GM18861 (cell line): Measurements from ENCODE around the gene USF3.

ENCODE experiments used
- ATAC-seq: cut with Tn5 transposase; IDR thresholded peaks from one replicate; pipeline ENCODE4 v1.9.1; 2021; ENCODE audit not compliant: unreplicated experiment

The USF3 gene

GRCh38 chr3:113617726-113618125, 78.7 kb downstream of the USF3 start:
- ATAC-seq, result no peak

GRCh38 chr3:113615976-113616375, 80.5 kb downstream of the USF3 start:
- no peak for ATAC-seq

GRCh38 chr3:113614402-113614801, 82.0 kb downstream of the USF3 start:
- ATAC-seq, result no peak

GRCh38 chr3:113607219-113607596, 89.2 kb downstream of the USF3 start:
- ATAC-seq, result no peak

GRCh38 chr3:113606539-113607218, 89.8 kb downstream of the USF3 start:
- peak; percentile 98 for ATAC-seq

GRCh38 chr3:113602836-113603235, 93.6 kb downstream of the USF3 start:
- ATAC-seq, result no peak

GRCh38 chr3:113602256-113602655, 94.2 kb downstream of the USF3 start:
- no peak for ATAC-seq

GRCh38 chr3:113601240-113601639, 95.2 kb downstream of the USF3 start:
- no peak for ATAC-seq

- no peak for ATAC-seq
These were observed 95.8 kb downstream of the USF3 start for GRCh38 chr3:113600418-113601182.
